Measurements from ENCODE around the gene RPTOR.

The RPTOR gene

GRCh38 chr17:80768389-80768788, 223.8 kb downstream of the RPTOR start:
- no peak for DNase-seq (ENCODE audit: low read depth)

GRCh38 chr17:80768936-80769335, 224.3 kb downstream of the RPTOR start:
- DNase-seq (ENCODE audit: low read depth): no peak

- DNase-seq (ENCODE audit: low read depth): no peak
Measured at GRCh38 chr17:80769516-80769915, 224.9 kb downstream of the RPTOR start.

GRCh38 chr17:80769936-80770625, 225.4 kb downstream of the RPTOR start:
- DNase-seq (ENCODE audit: low read depth): no peak

GRCh38 chr17:80770881-80771611, 226.4 kb downstream of the RPTOR start:
- no peak for DNase-seq (ENCODE audit: low read depth)

GRCh38 chr17:80771612-80772005, 227.0 kb downstream of the RPTOR start:
- no peak for DNase-seq (ENCODE audit: low read depth)

GRCh38 chr17:80772906-80773242, 228.2 kb downstream of the RPTOR start:
- DNase-seq (ENCODE audit: low read depth): no peak

- DNase-seq (ENCODE audit: low read depth): no peak
Measured at GRCh38 chr17:80773243-80773991, 228.8 kb downstream of the RPTOR start.

GRCh38 chr17:80774146-80774545, 229.5 kb downstream of the RPTOR start:
- DNase-seq (ENCODE audit: low read depth): no peak

- DNase-seq (ENCODE audit: low read depth): no peak
Measured at GRCh38 chr17:80774643-80775281, 230.1 kb downstream of the RPTOR start.

GRCh38 chr17:80775863-80776262, 231.2 kb downstream of the RPTOR start:
- no peak for DNase-seq (ENCODE audit: low read depth)

GRCh38 chr17:80777274-80777673, 232.6 kb downstream of the RPTOR start:
- no peak for DNase-seq (ENCODE audit: low read depth)

GRCh38 chr17:80778716-80779115, 234.1 kb downstream of the RPTOR start:
- DNase-seq (ENCODE audit: low read depth): no peak

GRCh38 chr17:80779336-80779735, 234.7 kb downstream of the RPTOR start:
- DNase-seq (ENCODE audit: low read depth): no peak

- no peak for DNase-seq (ENCODE audit: low read depth)
Measured at GRCh38 chr17:80779961-80780380, 235.3 kb downstream of the RPTOR start.

- DNase-seq (ENCODE audit: low read depth): no peak
Measured at GRCh38 chr17:80780381-80781198, 236.0 kb downstream of the RPTOR start.

GRCh38 chr17:80781211-80781610, 236.6 kb downstream of the RPTOR start:
- DNase-seq (ENCODE audit: low read depth): no peak

- no peak for DNase-seq (ENCODE audit: low read depth)
Measured at GRCh38 chr17:80781807-80782277, 237.2 kb downstream of the RPTOR start.

GRCh38 chr17:80782536-80783427, 238.1 kb downstream of the RPTOR start:
- DNase-seq (ENCODE audit: low read depth): no peak

- DNase-seq (ENCODE audit: low read depth): no peak
Measured at GRCh38 chr17:80783486-80783885, 238.8 kb downstream of the RPTOR start.

GRCh38 chr17:80783971-80784370, 239.3 kb downstream of the RPTOR start:
- DNase-seq (ENCODE audit: low read depth): no peak

All from stimulated activated CD8-positive, alpha-beta memory T cell treated with anti-CD3 and anti-CD28 coated beads, Interleukin-12 subunit alpha, Interleukin-12 subunit beta, amount 100 ng/mL, for 4 hours (primary cell).